T follicular helper cell (primary cell): Measurements from ENCODE around the gene FANCE.
A peak's percentile ranks its signal among the peaks of the same experiment; 100 is the strongest.

Source experiments
- DNase-seq: peaks from one replicate; pipeline ENCODE4 v3.0.0-alpha.2; 2020; ENCODE audit warnings: low read depth

FANCE gene

GRCh38 chr6:35484921-35485392, 32.8 kb downstream of the FANCE start:
- no peak for DNase-seq

- DNase-seq, result no peak
These were observed 33.3 kb downstream of the FANCE start for GRCh38 chr6:35485402-35485877.

DNA sequence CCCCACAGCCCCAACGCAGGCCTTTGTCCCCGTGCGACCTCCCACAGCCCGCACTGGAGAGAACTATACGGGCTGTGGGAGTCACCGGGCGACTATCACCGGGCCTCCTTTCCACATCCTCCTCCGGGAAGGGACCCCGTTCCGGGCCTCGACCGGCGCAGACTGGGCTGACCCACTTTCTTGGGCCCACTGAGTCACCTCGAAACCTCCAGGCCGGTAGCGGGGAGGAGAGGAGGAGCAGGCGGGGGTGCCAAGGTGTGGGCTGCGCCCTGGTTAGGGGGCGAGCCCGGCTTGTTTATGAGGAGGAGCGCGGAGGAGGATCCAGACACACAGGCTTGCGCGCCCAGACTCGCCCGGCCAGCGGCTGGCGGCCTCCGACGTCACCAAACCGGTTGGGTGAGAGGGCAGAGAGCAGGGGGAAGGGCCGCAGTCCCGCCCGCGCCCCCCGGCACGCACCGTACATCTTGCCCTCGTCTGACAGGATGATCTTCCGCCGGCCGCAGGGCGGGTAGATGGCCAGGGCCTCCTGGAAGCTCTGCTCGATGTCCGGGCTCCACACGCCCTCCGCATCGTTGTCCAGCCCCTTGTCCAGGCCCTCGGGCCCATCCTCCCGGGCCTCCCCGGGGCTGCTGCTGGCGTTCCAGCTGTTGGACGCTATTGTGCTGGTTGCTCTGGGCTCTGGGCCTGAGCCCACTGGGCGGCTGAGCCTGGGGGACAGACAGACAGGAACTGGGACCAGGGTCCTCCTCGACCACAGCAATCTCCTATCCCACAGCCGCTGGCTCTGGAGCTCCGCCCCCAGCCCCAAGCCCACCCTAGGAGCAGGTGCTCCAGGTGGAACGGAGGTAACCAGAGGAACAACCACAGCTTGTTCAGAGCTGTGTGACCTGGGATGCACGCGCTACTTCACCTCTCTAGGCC, 34.1 kb downstream of the FANCE start:
- no peak for DNase-seq

DNA sequence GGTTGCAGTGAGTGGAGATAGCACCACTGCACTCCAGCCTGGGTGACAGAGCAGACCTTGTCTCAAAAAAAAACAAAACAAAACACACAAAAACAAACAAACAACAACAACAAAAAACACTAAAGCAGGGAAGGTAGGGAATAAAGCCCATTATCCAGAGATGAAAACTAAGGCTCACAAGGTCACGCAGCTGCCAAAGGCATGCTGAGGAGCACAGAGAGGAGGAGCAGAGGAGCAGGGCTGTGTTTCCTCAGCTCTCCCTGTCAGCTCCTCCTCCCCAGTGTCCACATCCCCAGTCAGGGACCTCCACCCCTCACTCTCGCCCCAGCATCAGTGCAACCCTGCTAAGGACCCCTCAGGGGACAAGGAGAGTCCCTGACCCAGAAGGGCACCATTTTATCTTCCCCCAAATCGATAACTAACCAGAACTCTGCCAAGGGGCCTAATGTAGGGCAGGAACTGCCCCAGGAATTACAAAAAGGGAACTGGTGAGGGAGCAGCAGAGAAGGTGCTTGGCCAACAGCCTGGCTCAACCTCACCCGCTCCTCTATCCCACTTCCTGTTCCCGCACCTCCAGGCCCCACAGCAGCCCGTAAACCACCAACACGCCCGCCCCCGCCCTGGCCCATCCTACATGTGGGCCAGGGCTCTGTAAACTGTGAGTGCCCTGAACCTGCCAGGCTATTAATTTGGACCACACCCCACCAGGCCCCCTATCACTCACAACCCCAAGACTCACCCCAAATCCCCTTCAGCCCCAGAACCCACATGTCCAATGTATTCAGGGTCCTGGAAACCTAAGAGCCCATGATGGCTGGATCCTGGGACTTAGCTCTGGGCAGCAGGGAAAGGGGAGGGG, 35.7 kb downstream of the FANCE start:
- no peak for DNase-seq

- no peak for DNase-seq
These were observed 36.4 kb downstream of the FANCE start for GRCh38 chr6:35488517-35488862.

DNA sequence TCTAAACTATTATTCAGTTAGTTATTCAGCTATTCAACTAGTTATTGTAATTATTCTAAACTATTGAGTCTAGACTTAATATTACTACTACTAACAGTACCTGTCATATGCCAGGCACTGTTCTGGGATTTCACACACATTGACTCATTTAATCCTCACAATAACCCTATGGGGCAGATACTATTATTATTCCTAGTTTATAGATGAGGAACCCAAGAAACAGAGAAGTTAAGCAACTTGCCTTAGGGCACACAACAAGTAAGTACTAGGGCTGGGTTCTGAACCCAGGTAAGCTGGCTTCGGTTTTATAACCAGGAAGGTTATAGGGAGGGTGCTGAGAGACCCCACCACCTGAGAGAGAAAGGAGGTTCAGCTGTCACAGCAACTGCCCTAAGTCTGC, 36.9 kb downstream of the FANCE start:
- DNase-seq, result no peak

DNA sequence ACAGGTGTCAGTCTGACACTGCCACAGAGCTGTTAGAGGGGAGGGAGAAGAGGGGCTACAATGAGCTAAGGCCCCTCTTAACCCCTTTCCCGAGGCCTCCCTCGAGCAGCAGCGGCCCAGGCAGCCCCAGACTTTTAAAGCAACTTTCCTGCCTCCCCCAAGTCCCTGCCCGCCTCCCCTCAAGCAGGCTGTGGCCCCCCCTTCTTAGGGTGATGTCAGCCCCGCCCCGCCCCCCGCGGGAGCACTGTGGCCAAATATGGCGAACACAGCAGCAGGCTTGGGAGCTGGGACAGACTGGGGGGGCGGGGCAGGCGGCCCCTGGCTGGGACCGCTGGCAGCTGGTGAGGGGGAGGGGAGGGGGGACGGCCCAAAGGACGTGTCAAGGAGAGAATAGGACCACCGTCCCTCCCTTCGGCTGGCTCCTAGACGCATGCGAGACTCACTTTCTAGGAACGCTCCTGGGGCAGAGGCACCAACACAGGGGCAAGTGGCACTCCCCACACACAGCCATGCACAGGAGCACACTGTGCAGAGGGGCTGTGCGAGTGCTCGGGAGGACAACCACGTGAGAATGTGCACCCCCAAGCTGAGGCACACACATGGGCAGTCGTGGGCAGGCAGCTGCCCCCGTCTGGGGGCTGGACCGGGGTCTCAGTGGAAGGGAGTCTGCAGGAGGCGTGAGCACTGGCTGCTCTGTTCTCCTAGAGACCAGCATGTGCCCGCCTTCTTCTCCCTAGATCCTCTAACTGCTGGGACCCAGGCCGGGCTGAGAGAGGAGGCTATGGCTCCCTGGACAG, 38.1 kb downstream of the FANCE start:
- no peak for DNase-seq

DNA sequence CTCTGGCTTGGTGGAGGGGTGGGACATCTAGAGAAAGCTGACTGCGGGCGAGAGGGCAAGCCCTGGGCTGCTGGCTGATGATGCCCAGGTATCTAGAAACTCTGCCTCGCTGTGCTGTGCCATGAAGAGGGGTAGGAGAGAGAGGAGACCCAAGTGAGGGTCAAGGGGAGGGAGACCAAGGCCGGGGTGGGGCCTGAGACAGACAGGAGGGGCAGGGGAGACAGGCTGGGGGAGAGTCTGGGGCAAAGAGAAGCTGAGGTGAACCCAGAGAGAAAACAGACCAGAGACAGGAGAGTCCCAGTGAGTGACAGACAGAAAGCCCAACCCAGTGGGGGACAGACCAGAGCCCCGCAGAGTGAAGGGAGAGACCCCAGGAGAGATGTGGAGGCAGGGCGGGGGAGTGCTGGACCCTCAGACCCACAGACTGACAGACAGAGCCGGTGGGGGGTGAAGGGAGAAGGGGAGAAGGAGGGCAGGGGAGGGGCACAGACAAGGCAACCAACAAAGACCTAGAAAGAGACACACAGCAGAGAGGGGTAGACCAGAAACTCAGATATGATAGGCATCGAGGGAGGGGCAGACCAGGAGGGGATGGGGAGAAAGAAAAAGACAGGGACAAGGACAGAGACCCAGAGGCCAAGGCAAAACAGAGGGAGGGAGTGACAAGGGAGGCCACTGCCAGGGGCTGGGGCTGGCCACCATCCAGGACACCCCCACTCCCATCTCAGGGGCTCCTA, 38.9 kb downstream of the FANCE start:
- no peak for DNase-seq

DNA sequence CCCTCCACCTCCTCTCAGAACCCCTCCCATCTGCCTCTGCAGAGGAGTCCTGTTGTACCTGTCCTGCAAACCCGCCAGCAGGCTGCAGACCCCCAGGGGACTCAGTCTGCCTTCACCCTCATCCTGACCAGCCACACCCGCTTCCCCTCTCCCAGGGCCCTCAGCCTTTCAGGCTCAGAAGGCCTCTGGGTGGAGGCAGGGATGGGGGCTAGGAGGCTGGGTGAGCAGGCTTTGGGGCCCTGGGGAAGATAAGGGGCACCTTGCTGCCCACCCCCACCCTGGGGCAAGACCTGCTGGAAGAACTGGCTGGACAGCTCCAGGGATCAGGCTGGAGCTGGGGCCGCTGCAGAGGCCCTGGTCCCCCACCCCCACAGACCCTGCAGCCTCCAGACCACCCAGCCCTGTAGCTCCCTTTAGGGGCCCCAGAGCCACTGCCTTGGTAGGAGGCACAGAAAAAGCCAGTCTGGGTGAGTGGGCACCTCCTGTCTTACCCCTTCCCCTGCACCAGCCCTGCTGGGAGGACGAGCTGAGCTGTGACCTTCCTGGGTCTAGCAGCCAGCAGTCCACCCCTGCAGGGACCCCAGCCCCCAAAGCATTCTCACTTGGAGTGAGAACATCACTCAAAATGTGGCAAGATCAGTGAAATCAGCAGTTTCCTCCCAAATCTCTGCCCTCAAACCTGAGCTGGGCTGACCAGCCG, 39.6 kb downstream of the FANCE start:
- DNase-seq, result no peak

- no peak for DNase-seq
These were observed 40.3 kb downstream of the FANCE start for GRCh38 chr6:35492258-35492973.

- no peak for DNase-seq
These were observed 40.8 kb downstream of the FANCE start for GRCh38 chr6:35492974-35493284.

DNA sequence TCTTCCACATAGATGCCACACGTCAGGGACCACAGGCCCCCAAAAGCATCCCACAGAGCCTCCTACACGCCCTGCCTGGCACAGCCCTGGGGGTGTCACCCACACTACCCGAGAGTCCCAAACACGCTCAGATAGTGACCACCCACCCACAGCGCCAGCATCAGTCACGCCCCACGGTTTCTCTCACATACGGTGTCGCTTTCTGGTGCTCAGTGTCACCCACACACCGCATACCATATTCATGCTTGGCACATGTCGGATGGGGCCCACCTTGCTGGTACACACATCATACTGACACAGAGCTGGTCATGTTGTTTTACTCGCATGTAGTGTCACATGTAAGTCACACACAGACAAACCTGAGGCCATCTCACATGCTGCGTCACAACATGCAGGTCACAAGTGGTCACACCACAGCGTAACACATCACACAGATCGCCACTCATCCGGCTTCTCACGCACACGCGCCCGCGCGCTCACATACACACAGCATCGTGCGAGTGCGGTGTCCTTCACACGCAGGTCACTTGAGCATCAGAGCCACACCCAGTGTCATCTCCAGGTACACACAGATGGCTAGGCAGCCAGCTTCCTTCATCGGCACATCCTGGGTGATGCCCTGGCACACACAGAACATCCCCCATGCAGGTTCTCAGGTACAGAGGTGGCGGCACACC, 41.3 kb downstream of the FANCE start:
- no peak for DNase-seq

DNA sequence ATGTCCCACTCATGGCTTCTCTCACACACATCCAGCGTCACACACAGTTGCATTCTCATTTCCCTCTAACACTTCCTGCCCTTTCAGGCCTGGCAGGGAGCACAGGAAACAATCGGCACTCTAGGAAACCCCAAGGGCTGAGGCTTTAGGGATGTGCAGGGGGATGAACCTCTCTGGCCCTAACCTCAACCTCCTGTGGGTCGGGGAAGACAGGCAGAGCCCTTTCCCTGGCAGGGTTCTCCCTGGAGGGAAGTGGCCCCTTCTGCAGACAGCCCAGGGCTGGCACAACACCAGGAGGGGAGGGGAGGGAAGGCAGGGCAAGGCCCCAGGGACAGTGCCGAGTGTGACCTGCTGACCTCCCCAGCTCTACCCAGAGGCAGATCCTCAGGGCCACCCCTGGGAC, 42.0 kb downstream of the FANCE start:
- DNase-seq, result no peak

GRCh38 chr6:35495258-35496035, 43.3 kb downstream of the FANCE start:
- no peak for DNase-seq

GRCh38 chr6:35496036-35496840, 44.1 kb downstream of the FANCE start:
- no peak for DNase-seq

GRCh38 chr6:35496841-35497570, 44.9 kb downstream of the FANCE start, which contains the start of gene TEAD3:
TSS of gene TEAD3 (minus strand) at chr6:35497079.
- DNase-seq, result peak; percentile 14
